OCI-LY7 (cell line): ENCODE results near the gene MEGF6. TPM values are rescaled to one million over a fixed set of nuclear protein-coding genes. Genes with fewer than 3 reads are reported as not detected.

Experiments
- BruUV-seq: library from RNA; stranded (reverse); fragments of 400-500 nt; replicated peaks from 2 replicates; lab custom pipeline; 2021; lab: Mats Ljungman, UMichigan
- CTCF ChIA-PET: fragments of 300-600 bp; sonication (Branson Sonifier 250); formaldehyde crosslinking; loops from one replicate; lab custom pipeline; 2022; ENCODE audit warnings: antibody characterized with exemption; ENCODE audit not compliant: unreplicated experiment; lab: Charles Lee
- POLR2A ChIA-PET: fragments of 300-600 bp; sonication (Branson Sonifier 250); formaldehyde crosslinking; loops from one replicate; lab custom pipeline; 2022; ENCODE audit warnings: antibody characterized with exemption; lab: Charles Lee
- DNase-seq: peaks from one replicate; pipeline ENCODE4 v3.0.0-alpha.2; 2015; ENCODE audit warnings: low spot score
- H2AFZ ChIP-seq: fragments of 200-600 bp; sonication (generic), shearing (Covaris generic); 2 replicates; pipeline ENCODE4 v1.6.1; 2014; ENCODE audit warnings: mild to moderate bottlenecking, antibody characterized with exemption, low read length, moderate library complexity
- H3K27ac ChIP-seq: fragments of 200-600 bp; sonication (generic); 2 replicates; pipeline ENCODE4 v1.5.1; 2014; ENCODE audit warnings: mixed run types, low read depth, mild to moderate bottlenecking, moderate library complexity, low read length, inconsistent platforms; ENCODE audit not compliant: poor library complexity, severe bottlenecking
- H3K36me3 ChIP-seq: fragments of 200-600 bp; sonication (generic); 2 replicates; pipeline ENCODE4 v1.6.1; 2014; ENCODE audit warnings: mild to moderate bottlenecking, antibody characterized with exemption, low read length, moderate library complexity, mixed read lengths; ENCODE audit not compliant: insufficient read depth
- H3K4me1 ChIP-seq: fragments of 200-600 bp; sonication (generic); 2 replicates; pipeline ENCODE4 v1.5.1; 2014; ENCODE audit warnings: mild to moderate bottlenecking, low read length; ENCODE audit not compliant: insufficient read depth, poor library complexity, severe bottlenecking
- H3K4me2 ChIP-seq: fragments of 200-600 bp; sonication (generic); 2 replicates; pipeline ENCODE4 v1.6.1; 2014; ENCODE audit warnings: mild to moderate bottlenecking, low read length
- H3K4me3 ChIP-seq: fragments of 200-600 bp; sonication (generic); 2 replicates; pipeline ENCODE4 v1.5.1; 2014; ENCODE audit warnings: mild to moderate bottlenecking, low read depth, low read length; ENCODE audit not compliant: poor library complexity, severe bottlenecking
- H3K79me2 ChIP-seq: fragments of 200-600 bp; sonication (generic); 2 replicates; pipeline ENCODE4 v1.6.1; 2016; ENCODE audit warnings: low read depth, mild to moderate bottlenecking, low read length, moderate library complexity, mixed read lengths; ENCODE audit not compliant: insufficient read depth
- H3K9me2 ChIP-seq: fragments of 200-600 bp; sonication (generic); 2 replicates; pipeline ENCODE4 v1.6.1; 2016; ENCODE audit warnings: mild to moderate bottlenecking, low read length, mixed read lengths; ENCODE audit not compliant: insufficient read depth
- H3K9me3 ChIP-seq: fragments of 200-600 bp; sonication (generic); 2 replicates; pipeline ENCODE4 v1.6.1; 2014; ENCODE audit warnings: mild to moderate bottlenecking, mixed run types, low read length, mixed read lengths
- H4K20me1 ChIP-seq: fragments of 200-600 bp; sonication (generic); 2 replicates; pipeline ENCODE4 v1.6.1; 2014; ENCODE audit warnings: mild to moderate bottlenecking, antibody characterized with exemption, low read length, moderate library complexity, mixed read lengths; ENCODE audit not compliant: insufficient read depth
- CTCF ChIP-seq: fragments of 200-600 bp; sonication (generic); conservative IDR thresholded peaks from 2 replicates; pipeline ENCODE4 v1.5.1; 2014; ENCODE audit warnings: mild to moderate bottlenecking, antibody characterized with exemption, low read length, moderate library complexity, mixed read lengths
- EZH2phosphoT487 ChIP-seq: fragments of 200-600 bp; sonication (generic); IDR thresholded peaks from 2 replicates; pipeline ENCODE4 v1.6.1; 2018; ENCODE audit warnings: low read depth, borderline replicate concordance, mild to moderate bottlenecking, mixed run types, antibody characterized with exemption, low read length, moderate library complexity, mixed read lengths
- intact Hi-C: fragments of 100-400 bp; cut with micrococcal nuclease; formaldehyde crosslinking; loops from one replicate; pipeline ENCODE4 v1.10.0; 2022; ENCODE audit not compliant: unreplicated experiment
- total RNA-seq, 2 experiments: library from RNA; depleted of rRNA in 1 of 2; stranded (reverse); fragments of >200 nt in 1 of 2; shearing (Covaris generic) in 1 of 2; gene quantifications; 2 replicates each; pipeline ENCODE4 v1.2.3, GENCODE V29; 2014 to 2022

The MEGF6 gene
- total RNA-seq, 2 experiments from 2014 or later = 0.15 to 0.32 TPM

- intact Hi-C loops = no loop called here
- H4K20me1 ChIP-seq = no peaks in the 10 kb centered on the region
- no peaks in the 10 kb centered on the region for H3K4me1 ChIP-seq
- H3K9me3 ChIP-seq = no peaks in the 10 kb centered on the region
- H3K4me3 ChIP-seq = no peak overlapping the region
- BruUV-seq = no TSS peak
- H3K27ac ChIP-seq = no peak overlapping the region
- DNase-seq = no peak
- CTCF ChIA-PET = no interaction called here
- POLR2A ChIA-PET = no interaction called here
- TF ChIP-seq CTCF (no peak), EZH2phosphoT487 (no peak)
- no peaks in the 10 kb centered on the region for H3K79me2 ChIP-seq
- no peaks in the 10 kb centered on the region for H3K9me2 ChIP-seq
- H2AFZ ChIP-seq = no peak overlapping the region
- H3K4me2 ChIP-seq = no peak overlapping the region
- H3K36me3 ChIP-seq = no peaks in the 10 kb centered on the region
Measured at GRCh38 chr1:3475839-3476573, 135.3 kb downstream of the MEGF6 start.

GRCh38 chr1:3474421-3474820, 136.9 kb downstream of the MEGF6 start:
- no TSS peak for BruUV-seq

More at GRCh38 chr1:3474421-3474820, 136.9 kb downstream of the MEGF6 start:
- CTCF ChIA-PET = no interaction called here
- H3K4me2 ChIP-seq = no peak overlapping the region
- TF ChIP-seq EZH2phosphoT487 = no peak
- TF ChIP-seq CTCF = no peak
- POLR2A ChIA-PET = no interaction called here
- intact Hi-C loops = no loop called here
- no peaks in the 10 kb centered on the region for H4K20me1 ChIP-seq
- no peak overlapping the region for H3K4me3 ChIP-seq
- H3K9me3 ChIP-seq = no peaks in the 10 kb centered on the region
- H3K36me3 ChIP-seq = no peaks in the 10 kb centered on the region
- H2AFZ ChIP-seq = no peak overlapping the region
- DNase-seq = no peak
- H3K4me1 ChIP-seq = no peaks in the 10 kb centered on the region
- H3K27ac ChIP-seq = no peak overlapping the region
- H3K9me2 ChIP-seq = no peaks in the 10 kb centered on the region
- no peaks in the 10 kb centered on the region for H3K79me2 ChIP-seq
